ENCODE measurements around the gene NME1. TPM values are rescaled to one million over a fixed set of nuclear protein-coding genes. Genes with fewer than 3 reads are reported as not detected.
"Not testable (repeated sequence)": the region's sequence is repeated elsewhere in the genome, so short reads cannot be mapped to it uniquely, and the experiment has no call there.

Gene NME1
- polyA plus RNA-seq, 2 of the 4 experiments (the other 2 are of a cell fraction), result 542 to 782 TPM

- FAIRE-seq (no peak), ATAC-seq (no peak; a peak in 1 of 6 replicates), DNase-seq (ENCODE audit: low read depth in 1 of 2, low spot score in 1 of 2) (no peak)
- CTCF ChIA-PET, result interaction anchor here (1.3 to 3.2 kb wide), 4 partner anchors 11 to 256 kb away, joined by 4 to 20 read pairs (median 7); partner anchors contain the start of gene NME1
- Histone ChIP-seq H3K9me3 (no peaks in the 10 kb centered on the region), H3K4me2 (no peak overlapping the region), H3K4me3 (no peak overlapping the region), H3K27ac (no peak overlapping the region), H3K4me1 (peaks cover 41% of the 10 kb centered on the region)
- POLR2A ChIA-PET, result no interaction called here
- TF ChIP-seq ZSCAN20 (CRISPR knock-in tag; IDR thresholded peaks at IDR 0.05), result no peak
- TF ChIP-seq ELK1 (IDR thresholded peaks at IDR 0.05; ENCODE audit: low read depth, low read length), result no peak
- TF ChIP-seq GATA3 (IDR thresholded peaks at IDR 0.05; ENCODE audit: borderline replicate concordance), result no peak
- TF ChIP-seq CHD2 (IDR thresholded peaks at IDR 0.05; ENCODE audit: low read length, partially characterized antibody), result no peak
- no peak for TF ChIP-seq FOSL2 (IDR thresholded peaks at IDR 0.05)
- TF ChIP-seq FOSL2 (CRISPR knock-in tag; IDR thresholded peaks at IDR 0.05), result no peak
- no peak for TF ChIP-seq HEYL (CRISPR knock-in tag; IDR thresholded peaks at IDR 0.05)
- TF ChIP-seq ESRRA (IDR thresholded peaks at IDR 0.05; ENCODE audit: borderline replicate concordance, low read length), result no peak
- TF ChIP-seq HES2 (IDR thresholded peaks at IDR 0.05), result no peak
- no peak for TF ChIP-seq JUNB (IDR thresholded peaks at IDR 0.05)
- TF ChIP-seq RNF2 (IDR thresholded peaks at IDR 0.05; ENCODE audit: borderline replicate concordance, low read depth), result no peak
- TF ChIP-seq PHF8 (IDR thresholded peaks at IDR 0.05; ENCODE audit: borderline replicate concordance, low read depth), result no peak
- no peak for TF ChIP-seq KDM1A (IDR thresholded peaks at IDR 0.05; ENCODE audit: low read depth)
- TF ChIP-seq SMC3 (IDR thresholded peaks at IDR 0.05), result no peak
- WGBS (ENCODE audit: missing lambda C conversion rate), result 94% methylated on average over 1 of the region's 1 CpG
Measured at GRCh38 chr17:51107778-51108177, 45.6 kb upstream of the NME1 start.

GRCh38 chr17:51112303-51113222 lies 40.8 kb upstream of the NME1 start:
- POLR2A ChIA-PET, H3K9me3 ChIP-seq, FAIRE-seq, H3K4me3 ChIP-seq: not testable (repeated sequence)
- peaks cover 20% of the 10 kb centered on the region for H3K4me1 ChIP-seq
- CTCF ChIA-PET, result interaction anchor here (0.7 to 2.2 kb wide), 5 partner anchors 15 to 112 kb away, joined by 3 to 7 read pairs (median 5); partner anchors contain the start of gene NME1
- ATAC-seq (peak; percentile 50 to 60; a peak in 4 of 6 replicates), DNase-seq (ENCODE audit: low read depth in 1 of 2, low spot score in 1 of 2) (peak in 1 of 2 experiments; percentile 51)
- peak; percentile 62 to 84; a peak in 3 of 4 replicates for TF ChIP-seq CEBPB (IDR thresholded peaks at IDR 0.05)
- peak overlapping the region in 1 of 2 experiments; percentile 59; a peak in 3 of 6 replicates for H3K27ac ChIP-seq
- peak overlapping the region; percentile 10; the same call in 2 of the 3 replicates for H3K4me2 ChIP-seq
- WGBS (ENCODE audit: missing lambda C conversion rate), result 87% methylated on average over 16 of the region's 16 CpGs

GRCh38 chr17:51115179-51115578 lies 38.2 kb upstream of the NME1 start:
- Histone ChIP-seq H3K4me3 (no peak overlapping the region), H3K4me2 (no peak overlapping the region), H3K9me3 (no peaks in the 10 kb centered on the region), H3K27ac (no peak overlapping the region), H3K4me1 (peaks cover 34% of the 10 kb centered on the region)
- no peak for ATAC-seq
- no peak for DNase-seq (ENCODE audit: low read depth in 1 of 2, low spot score in 1 of 2)
- no peak for FAIRE-seq
- POLR2A ChIA-PET, result no interaction called here
- WGBS (ENCODE audit: missing lambda C conversion rate), result 82% methylated on average over 4 of the region's 4 CpGs
- CTCF ChIA-PET, result interaction anchor here (0.8 to 4.6 kb wide), 2 partner anchors 38 to 263 kb away, joined by 3 to 33 read pairs; partner anchors contain the start of gene NME1
- TF ChIP-seq HDAC2 (IDR thresholded peaks at IDR 0.05) (no peak), POLR2A (IDR thresholded peaks at IDR 0.05; ENCODE audit: low read length) (no peak), HOXB13 (CRISPR knock-in tag; IDR thresholded peaks at IDR 0.05; ENCODE audit: low read depth) (no peak), EHMT2 (IDR thresholded peaks at IDR 0.05; ENCODE audit: low read depth) (no peak), SMC3 (IDR thresholded peaks at IDR 0.05) (no peak)
